Head of caudate nucleus (tissue), 42 donors: Measurements from ENCODE around the gene LRRC37A3.
"Not testable (repeated sequence)": the region's sequence is repeated elsewhere in the genome, so short reads cannot be mapped to it uniquely, and the experiment has no call there.

Experiments used
- DNase-seq, 42 donors: peaks; one replicate each; pipeline versions ENCODE4 v3.0.0 to v3.0.0-alpha.2; 2020 to 2021; ENCODE audit warnings: mixed read lengths in 7 of 42
- intact Hi-C: fragments of 100-400 bp; cut with DNase I; formaldehyde crosslinking; loops from one replicate; pipeline ENCODE4 v1.15.0; 2022

Gene LRRC37A3

GRCh38 chr17:64843918-64844317, 75.4 kb downstream of the LRRC37A3 start:
- intact Hi-C loops, DNase-seq: not testable (repeated sequence)

- DNase-seq, intact Hi-C loops: not testable (repeated sequence)
These were observed 76.4 kb downstream of the LRRC37A3 start for GRCh38 chr17:64842900-64843299.

- intact Hi-C loops, DNase-seq: not testable (repeated sequence)
These were observed 78.3 kb downstream of the LRRC37A3 start for GRCh38 chr17:64840960-64841359.

DNA sequence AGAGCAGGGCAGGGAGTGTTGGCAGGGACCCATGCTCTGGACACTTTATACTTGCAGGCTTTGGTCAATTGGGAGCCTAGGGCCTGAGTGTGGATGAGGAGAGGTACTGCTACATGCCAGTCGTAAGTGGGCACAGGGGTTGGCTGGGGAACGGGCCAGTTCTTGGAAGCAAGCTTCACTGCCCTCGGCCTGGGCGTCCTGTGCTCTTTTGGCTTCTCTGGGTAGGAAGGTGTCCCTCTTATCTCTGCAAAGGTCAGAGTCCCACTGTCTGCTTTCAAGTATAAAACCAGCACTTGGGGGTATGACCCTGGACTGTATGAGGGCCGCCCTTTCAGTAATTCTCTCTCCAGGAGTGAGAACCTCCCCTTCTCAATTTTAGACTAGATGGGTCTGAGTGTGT, 80.8 kb downstream of the LRRC37A3 start:
- intact Hi-C loops, DNase-seq: not testable (repeated sequence)

DNA sequence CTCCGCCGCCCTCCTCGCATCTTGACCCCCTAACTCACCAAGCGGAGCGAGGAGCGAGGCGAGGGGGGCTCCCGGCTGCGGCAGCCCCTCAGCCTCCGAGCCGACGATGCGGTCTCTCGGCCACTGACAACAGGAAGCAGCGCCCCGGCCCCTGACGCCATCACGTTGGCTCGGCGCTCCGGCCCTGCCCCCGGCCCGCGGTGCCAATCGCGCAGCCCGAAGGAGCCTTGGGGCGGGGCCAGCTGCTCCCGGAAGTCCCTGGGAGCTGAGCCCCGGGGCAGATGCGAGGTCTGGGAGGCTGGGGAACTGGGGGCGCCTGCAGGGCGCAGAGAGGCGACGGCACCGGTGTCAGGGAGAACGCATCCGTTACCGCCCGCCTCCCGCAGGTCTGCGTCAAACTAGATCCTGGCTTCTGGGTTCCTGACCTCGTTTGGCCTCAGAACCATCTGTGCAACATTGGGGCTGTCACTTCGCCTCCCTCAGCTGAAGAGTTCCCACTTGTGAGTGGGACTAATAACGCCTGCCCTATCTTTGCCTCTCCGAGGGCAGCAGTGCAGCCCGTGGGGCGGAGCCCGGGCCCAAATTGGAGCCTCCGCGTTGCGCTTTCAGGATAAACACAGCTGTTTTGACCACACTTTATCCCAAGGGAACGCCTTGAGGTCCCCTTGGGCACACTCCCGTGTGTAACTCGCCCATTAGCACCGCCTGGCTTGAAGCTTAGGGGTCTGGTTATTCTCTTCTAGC, 82.1 kb downstream of the LRRC37A3 start:
- intact Hi-C loops: not testable (repeated sequence)
- peak; percentile 71 to 95 (median 89) for DNase-seq

GRCh38 chr17:64836623-64837017, 82.7 kb downstream of the LRRC37A3 start:
- intact Hi-C loops: not testable (repeated sequence)
- peak in 8 of 42 donors; percentile 4 to 45 (median 15) for DNase-seq

DNA sequence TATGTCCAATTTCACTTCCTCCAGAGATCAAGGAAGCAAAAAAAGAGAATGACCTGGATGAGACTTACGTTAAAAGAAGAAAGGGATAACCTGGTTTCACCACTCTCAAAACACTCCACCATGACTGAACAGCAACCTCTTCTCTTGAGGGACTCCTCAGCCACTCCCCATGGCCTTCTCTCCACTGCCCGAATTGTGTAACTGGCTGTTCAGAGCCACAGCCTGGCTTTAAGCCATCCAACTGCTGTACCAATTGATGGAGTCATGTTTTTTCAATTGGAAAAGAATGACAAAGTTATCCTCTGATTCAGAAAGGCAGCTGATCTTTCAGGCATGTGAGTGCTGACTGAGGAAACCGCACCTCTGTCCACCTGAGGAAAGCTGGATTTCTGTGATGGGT, 85.2 kb downstream of the LRRC37A3 start:
- DNase-seq: peak in 7 of 42 donors; percentile 20 to 47 (median 24)
- intact Hi-C loops: not testable (repeated sequence)

DNA sequence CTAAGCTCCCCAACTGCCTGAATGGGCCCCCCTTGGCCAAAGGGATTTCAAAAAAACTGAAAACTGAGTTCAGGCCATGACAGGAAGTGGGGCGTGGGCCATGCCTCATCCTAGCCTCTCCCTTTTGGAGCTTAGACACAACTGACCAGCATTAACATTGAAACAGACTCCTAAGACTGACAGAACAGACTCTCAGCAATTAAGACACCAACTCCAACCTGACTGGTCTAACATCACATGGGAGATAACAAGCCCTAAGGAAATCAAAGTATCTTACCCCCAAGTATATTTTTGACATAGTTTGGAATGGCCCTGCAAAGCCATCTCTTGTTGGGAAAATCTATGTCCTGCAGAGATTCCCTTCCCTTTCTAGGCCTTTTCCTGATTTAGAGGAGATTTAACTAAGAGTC, 88.6 kb downstream of the LRRC37A3 start:
- intact Hi-C loops, DNase-seq: not testable (repeated sequence)

DNA sequence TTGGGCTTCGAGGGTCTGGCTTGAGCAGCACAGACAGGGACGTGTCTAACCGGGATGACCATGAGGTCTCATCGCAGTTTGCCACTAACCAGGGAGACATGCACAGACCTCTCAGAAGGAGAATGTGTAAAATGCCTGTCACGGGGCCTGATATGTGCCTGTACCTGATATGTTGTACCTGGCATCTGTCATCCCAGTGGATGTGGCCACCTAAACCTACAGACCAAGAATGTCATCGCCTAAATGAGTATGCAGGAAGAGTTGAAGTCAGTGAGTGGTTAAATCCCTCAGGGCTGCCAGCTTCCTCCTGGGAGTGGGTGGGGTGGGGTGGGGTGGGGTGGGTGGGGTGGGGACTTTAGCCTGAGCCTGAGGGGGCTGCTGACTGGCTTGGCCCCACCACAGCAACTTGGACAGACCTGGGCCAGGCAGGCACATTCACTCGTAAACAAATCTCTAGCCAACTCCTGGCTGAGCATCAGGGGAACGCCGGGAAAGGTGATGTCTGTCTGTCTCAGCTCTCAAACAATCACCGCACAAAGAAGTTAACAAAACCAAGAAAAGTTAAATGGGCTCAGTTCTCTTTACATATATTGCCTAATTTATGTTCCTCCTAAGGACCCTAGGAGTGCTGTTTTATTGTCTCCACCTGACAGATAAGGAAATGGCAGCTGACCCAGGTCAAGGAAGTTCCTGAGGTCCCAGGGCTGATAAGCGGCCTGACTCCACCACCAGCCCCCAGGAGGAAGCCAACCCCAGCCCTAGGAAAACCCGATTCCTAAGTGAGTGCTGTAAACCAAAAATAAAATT, 89.3 kb downstream of the LRRC37A3 start:
- intact Hi-C loops, DNase-seq: not testable (repeated sequence)

DNA sequence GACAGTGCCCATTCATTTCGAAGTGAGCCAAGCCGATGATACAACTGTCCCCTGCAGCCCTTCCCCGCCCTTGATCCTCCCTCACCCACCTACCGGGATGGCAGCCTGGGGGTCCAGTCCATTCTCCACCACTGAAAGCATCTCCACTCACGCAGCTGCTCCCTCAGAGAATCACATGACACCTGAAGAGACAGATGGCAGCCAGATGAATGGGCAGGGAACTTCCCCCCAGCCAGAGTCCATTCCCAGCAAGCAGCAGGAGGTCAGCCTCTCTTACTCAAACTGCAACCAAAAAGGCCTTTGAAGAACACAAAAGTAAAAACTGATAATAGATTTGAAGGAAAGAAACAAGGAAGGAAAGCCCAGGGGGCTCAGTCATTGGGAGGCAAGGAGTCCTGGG, 90.2 kb downstream of the LRRC37A3 start:
- DNase-seq, intact Hi-C loops: not testable (repeated sequence)

- not testable (repeated sequence) for DNase-seq
These were observed 100.4 kb downstream of the LRRC37A3 start for GRCh38 chr17:64818904-64819303.

GRCh38 chr17:64815833-64816198, 103.5 kb downstream of the LRRC37A3 start:
- DNase-seq, intact Hi-C loops: not testable (repeated sequence)

More at GRCh38 chr17:64818904-64819303, 100.4 kb downstream of the LRRC37A3 start:
- intact Hi-C loops: not testable (repeated sequence)

DNA sequence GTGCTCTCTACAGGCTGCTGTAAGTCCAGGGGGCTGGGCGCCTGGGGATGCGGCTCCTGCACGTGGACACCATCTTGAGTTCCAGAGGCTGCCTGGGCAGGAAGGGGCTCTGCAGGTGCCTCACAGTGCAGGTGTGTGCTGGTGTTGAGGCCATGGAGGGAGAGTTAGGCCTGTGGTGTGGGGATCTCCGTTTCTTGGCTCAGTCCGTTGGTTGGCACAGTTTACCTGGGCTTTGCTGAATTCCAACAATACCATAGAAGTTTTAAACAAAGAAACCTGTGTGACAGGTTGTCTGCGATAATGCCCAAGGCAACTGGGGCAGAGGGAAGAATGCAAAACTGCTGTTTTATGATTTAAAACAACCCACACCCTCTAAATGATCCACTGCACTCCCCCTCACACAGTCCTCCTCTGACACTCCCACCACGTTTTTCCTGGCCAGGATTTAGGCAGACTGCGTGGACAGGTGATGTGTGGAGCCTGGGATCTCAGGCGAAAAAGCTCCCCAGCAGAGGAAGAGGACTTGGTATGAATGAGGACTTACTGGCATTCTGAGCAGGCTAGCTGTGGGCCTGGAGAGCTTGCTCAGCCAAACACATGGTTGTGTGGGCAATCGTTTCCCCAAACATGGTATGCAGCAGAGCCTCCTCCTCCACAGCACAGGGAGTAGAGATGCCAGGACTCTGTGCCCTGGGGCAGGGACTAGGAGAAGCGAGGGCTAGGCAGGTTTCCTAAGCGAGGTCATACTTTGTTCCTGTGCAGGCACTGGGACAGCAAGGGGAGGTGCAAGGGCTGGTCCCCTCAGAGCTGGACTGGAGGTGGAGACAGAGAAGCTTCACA, 104.1 kb downstream of the LRRC37A3 start:
- intact Hi-C loops: not testable (repeated sequence)
- DNase-seq: peak in 1 of 42 donors; percentile 13

GRCh38 chr17:64808178-64808977, 110.9 kb downstream of the LRRC37A3 start:
- intact Hi-C loops: not testable (repeated sequence)
- peak in 2 of 42 donors; percentile 32 to 38 for DNase-seq
